Stimulated activated CD4-positive, alpha-beta T cell treated with anti-CD3 and anti-CD28 coated beads, Interleukin-2, amount 100 ng/mL, for 48 hours (primary cell): ENCODE results near the gene BPIFB6.

Experiments used
- DNase-seq, 2 donors: peaks; one replicate each; pipeline ENCODE4 v3.0.0-alpha.2; 2020

BPIFB6 gene

GRCh38 chr20:33064572-33065287 is 33.3 kb downstream of the BPIFB6 start:
- DNase-seq: no peak

DNA sequence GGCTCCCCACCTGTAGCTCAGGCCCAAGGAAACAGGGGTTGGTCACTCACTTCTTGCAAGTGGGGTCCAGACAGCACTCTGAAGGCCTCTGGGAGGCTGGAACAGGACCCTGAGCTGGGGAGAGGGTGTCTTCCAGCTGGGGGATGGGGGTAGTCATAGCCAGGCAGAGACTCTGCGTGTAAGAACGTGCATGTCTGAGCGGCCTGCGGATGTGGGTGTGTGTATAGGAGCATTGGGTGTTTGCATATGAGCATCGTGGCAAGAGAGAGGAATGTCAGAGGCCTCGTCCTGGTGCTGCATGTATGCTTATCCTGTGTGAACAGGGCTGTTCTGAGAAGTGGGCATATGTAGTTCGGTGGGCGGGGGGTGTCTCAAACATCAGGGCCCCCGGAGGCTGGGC is 34.3 kb downstream of the BPIFB6 start:
- no peak for DNase-seq

- no peak for DNase-seq
Observed at GRCh38 chr20:33067806-33068205, 36.4 kb downstream of the BPIFB6 start.

- no peak for DNase-seq
Observed at GRCh38 chr20:33068251-33068939, 36.9 kb downstream of the BPIFB6 start.

GRCh38 chr20:33069673-33070072 is 38.2 kb downstream of the BPIFB6 start:
- no peak for DNase-seq

DNA sequence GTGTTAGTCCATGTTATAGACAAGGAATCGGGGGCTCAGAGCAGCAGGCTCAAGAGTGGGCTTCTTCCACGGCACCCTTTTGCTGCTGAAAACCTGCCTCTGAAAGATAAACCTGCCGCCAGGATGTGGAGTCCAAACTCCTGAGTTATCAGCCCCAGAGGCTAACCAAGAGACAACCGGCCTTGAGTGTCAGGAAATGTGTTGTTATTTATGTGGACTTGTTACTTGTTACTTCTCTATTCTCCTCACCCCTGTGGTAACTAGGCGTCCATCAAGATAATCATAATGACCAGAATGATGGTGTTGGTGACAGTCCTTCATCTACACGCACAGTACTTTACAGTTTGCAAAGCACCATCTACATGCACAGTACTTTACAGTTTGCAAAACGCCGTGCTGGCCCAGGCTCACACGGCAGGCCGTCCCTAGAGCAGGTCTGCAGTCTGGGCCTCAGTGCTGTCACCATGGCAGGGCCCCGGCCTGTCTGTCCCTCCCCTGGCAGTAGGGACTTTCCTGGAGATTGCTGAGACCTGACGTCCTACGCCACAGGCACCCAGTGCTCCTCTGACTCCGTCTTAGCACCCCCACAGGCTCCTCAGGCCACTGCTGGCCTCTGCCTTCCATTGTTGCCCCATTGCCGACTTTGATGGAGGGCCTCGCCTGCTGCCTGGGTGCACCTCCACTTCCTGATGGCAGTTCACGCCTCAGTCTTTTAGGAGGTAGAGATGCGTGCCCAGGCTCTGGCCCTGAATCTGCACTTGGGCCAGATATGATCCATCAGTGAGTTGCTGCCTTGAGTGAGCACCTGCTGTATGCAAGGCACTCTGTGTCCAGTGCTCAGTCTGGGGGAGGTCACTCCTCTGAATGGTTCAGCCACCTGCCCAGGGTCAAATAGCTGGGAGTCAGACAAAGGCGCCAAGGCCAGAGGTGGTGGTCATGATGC is 38.9 kb downstream of the BPIFB6 start:
- DNase-seq: no peak

GRCh38 chr20:33071198-33071597 is 39.8 kb downstream of the BPIFB6 start:
- DNase-seq: no peak

- DNase-seq: no peak
Observed at GRCh38 chr20:33072362-33072761, 40.9 kb downstream of the BPIFB6 start.

DNA sequence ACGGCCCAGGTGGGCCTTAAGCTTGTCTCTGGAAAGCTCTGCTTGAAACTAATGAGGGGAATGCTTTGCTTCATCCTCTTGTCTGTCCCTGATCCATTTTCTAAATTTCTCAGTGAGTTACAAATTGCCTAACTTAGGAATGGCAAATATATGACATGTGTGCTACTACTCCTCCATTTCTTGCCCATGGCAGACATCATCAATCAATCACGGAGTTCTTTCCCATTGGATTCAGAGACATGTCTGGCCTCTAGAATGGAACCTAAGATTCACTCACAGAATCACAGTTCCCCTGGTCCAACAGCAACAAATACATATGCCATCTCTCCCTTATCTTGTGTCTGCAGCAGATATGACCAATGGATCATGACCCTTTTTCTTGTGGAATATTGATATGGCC is 41.4 kb downstream of the BPIFB6 start:
- no peak for DNase-seq

DNA sequence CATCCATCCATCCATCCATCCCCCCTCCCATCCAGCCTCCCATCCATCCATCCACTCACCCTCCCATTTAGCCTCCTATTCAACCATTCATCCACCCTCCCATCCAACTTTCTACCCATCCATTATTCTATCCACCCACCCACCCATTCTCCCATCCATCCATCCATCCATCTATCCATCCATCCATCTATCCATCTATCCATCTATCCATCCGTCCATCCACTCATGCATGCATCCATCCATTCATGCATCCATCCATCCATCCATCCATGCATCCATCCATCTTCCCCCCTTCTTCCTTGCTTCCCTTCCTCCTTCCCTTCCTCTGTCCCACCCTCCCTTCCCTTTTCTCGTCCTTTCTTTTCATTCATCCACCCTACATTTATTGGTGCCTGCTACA is 43.2 kb downstream of the BPIFB6 start:
- no peak for DNase-seq

- DNase-seq: no peak
Observed at GRCh38 chr20:33075281-33075680, 43.8 kb downstream of the BPIFB6 start.

GRCh38 chr20:33076662-33077372 is 45.4 kb downstream of the BPIFB6 start:
- no peak for DNase-seq

GRCh38 chr20:33079259-33079658 is 47.8 kb downstream of the BPIFB6 start, which contains the start of gene BPIFB4:
BPIFB4 (plus strand) TSS chr20:33079643; CDS start chr20:33081527, 1,884 bp downstream.
- no peak for DNase-seq

- DNase-seq: no peak
Observed at GRCh38 chr20:33081411-33082154, 50.1 kb downstream of the BPIFB6 start.

DNA sequence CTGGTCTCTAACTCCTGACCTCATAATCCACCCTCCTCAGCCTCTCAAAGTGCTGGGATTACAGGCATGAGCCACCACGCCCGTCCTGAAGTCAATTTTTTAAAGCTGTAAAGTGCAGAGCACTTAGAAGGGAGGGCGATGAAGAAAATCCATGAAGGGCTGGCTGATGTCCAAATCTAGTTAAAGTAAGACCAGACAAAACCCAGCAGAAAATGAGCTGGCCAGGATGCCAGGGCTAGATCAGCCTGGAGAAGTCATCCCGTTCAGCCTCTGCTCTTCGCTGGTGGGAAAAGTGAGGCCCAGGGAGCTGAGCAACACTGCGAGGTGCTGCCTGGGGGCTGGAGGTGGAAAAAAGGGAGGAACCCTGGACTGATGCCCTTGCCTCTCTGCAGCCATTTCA is 51.1 kb downstream of the BPIFB6 start:
- DNase-seq: no peak

GRCh38 chr20:33083544-33084340 is 52.3 kb downstream of the BPIFB6 start:
- no peak for DNase-seq

GRCh38 chr20:33084722-33085121 is 53.3 kb downstream of the BPIFB6 start:
- DNase-seq: no peak

DNA sequence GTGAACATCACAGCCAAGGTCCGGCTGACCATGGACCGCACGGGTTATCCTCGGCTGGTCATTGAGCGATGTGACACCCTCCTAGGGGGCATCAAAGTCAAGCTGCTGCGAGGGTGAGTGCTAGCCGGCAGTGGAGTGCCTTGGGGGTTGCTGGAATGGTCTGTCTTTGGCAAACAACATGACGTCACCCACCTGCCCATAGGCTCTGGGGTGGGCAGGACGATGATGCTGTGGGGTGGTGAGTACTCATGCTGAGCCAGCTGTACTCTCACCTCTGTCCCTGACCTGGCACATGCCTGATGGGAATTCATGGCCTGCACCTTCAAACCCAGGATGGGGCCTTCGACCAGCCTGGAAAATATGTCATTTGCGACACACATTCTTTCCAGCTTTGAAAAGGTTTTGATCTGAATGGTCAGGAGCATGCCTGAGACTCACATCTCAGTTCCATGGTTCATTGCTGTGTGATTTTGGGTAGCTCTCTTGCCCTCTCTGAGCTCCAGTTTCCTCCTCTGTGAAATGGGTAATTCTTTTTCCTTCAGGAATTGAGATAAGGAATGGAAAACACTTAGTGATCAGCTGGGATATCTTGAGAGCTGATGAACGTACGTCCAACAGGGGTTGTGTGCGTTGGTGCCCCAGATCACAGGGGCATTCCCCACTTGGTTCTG is 54.7 kb downstream of the BPIFB6 start:
- DNase-seq: no peak

GRCh38 chr20:33091147-33091546 is 59.7 kb downstream of the BPIFB6 start:
- DNase-seq: no peak

GRCh38 chr20:33091693-33092092 is 60.2 kb downstream of the BPIFB6 start:
- no peak for DNase-seq

DNA sequence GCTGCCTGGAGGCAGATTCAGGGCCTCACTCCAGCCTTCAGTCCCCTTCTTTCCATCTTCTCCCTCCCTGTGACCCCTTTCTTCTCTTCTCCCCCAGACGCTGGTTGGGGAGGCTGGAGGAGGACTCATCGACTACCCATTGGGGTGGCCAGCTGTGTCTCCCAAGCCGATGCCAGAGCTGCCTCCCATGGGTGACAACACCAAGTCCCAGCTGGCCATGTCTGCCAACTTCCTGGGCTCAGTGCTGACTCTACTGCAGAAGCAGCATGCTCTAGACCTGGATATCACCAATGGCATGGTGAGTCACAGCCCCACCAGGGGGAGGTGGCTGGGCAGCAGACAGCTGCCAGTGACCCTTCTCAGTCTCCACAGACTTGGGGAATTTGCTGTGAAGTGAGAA is 60.9 kb downstream of the BPIFB6 start:
- no peak for DNase-seq
